ENCODE data around the gene HEG1.

The HEG1 gene

DNA sequence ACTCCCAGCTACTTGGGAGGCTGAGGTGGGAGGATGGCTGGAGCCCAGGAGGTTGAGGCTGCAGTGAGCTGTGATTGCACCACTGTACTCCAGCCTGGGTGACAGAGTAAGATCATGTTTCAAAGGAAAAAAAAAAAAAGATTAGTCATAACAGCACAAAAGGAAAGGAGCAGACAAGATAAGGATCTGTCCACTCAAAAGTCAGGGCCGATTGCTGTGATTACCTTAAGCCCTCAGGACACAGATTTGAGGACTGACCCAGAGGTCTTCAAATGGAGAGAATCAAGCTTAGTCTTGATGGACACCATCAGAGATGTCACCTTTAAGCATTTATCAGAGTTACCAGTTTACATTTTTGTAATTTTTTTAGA, 23.9 kb upstream of the HEG1 start:
- H2BK15ac ChIP-seq (ENCODE audit: low read length): no peak overlapping the region
- no peak overlapping the region for H2BK5ac ChIP-seq (ENCODE audit: low read length)
- no peak overlapping the region for H3K9ac ChIP-seq (ENCODE audit: low read depth, low read length, poor library complexity)
- no peak overlapping the region for H2BK12ac ChIP-seq (ENCODE audit: low read length)
- H3K9me3 ChIP-seq (replicated peaks in 1 of 2; ENCODE audit: control insufficient read depth in 2 of 2, insufficient read depth in 1 of 2, low read depth in 1 of 2, low read length in 2 of 2): no peaks in the 10 kb centered on the region
- H2BK120ac ChIP-seq (ENCODE audit: low read depth, low read length): no peak overlapping the region
- peaks cover 2% of the 10 kb centered on the region in 2 donors for H3K4me1 ChIP-seq (ENCODE audit: control insufficient read depth in 2 of 2, insufficient read depth in 1 of 2, low read depth in 1 of 2, low read length in 2 of 2)
- no peak overlapping the region for H4K91ac ChIP-seq (ENCODE audit: low read depth, low read length, poor library complexity)
- H3K36me3 ChIP-seq (replicated peaks in 1 of 2; ENCODE audit: control insufficient read depth in 2 of 2, insufficient read depth in 2 of 2, low read length in 2 of 2): peaks cover 0 to 22% of the 10 kb centered on the region in 2 donors
- no peak overlapping the region for H3K27ac ChIP-seq (replicated peaks; ENCODE audit: low read length)
- no peak overlapping the region for H2AFZ ChIP-seq (ENCODE audit: low read length)
- H4K8ac ChIP-seq (ENCODE audit: low read depth, low read length): no peak overlapping the region
- no peak overlapping the region for H3K4me2 ChIP-seq (ENCODE audit: insufficient read depth, low read length, poor library complexity, severe bottlenecking)
- H3K18ac ChIP-seq (ENCODE audit: low read length): no peak overlapping the region
- no peak overlapping the region for H3K14ac ChIP-seq (ENCODE audit: low read length)
- no peak overlapping the region for H2AK5ac ChIP-seq (ENCODE audit: low read depth, low read length)
- no peak overlapping the region for H3K23ac ChIP-seq (ENCODE audit: low read depth, low read length, poor library complexity)
- no peaks in the 10 kb centered on the region for H3K27me3 ChIP-seq (ENCODE audit: control insufficient read depth in 3 of 3, insufficient read depth in 3 of 3, low read depth in 1 of 3, low read length in 3 of 3)
- no peak for DNase-seq (ENCODE audit: low spot score)
- H3K4ac ChIP-seq (ENCODE audit: low read length): no peak overlapping the region
- no peak overlapping the region for H3K4me3 ChIP-seq (ENCODE audit: low read length in 2 of 2)
- H3K79me1 ChIP-seq (ENCODE audit: low read depth, low read length): no peaks in the 10 kb centered on the region
- no CpG with 5 or more reads among the region's 1 CpG for WGBS, 2 donors (ENCODE audit: extremely low coverage in 2 of 2, insufficient read length in 2 of 2, insufficient replicate concordance in 1 of 2)

DNA sequence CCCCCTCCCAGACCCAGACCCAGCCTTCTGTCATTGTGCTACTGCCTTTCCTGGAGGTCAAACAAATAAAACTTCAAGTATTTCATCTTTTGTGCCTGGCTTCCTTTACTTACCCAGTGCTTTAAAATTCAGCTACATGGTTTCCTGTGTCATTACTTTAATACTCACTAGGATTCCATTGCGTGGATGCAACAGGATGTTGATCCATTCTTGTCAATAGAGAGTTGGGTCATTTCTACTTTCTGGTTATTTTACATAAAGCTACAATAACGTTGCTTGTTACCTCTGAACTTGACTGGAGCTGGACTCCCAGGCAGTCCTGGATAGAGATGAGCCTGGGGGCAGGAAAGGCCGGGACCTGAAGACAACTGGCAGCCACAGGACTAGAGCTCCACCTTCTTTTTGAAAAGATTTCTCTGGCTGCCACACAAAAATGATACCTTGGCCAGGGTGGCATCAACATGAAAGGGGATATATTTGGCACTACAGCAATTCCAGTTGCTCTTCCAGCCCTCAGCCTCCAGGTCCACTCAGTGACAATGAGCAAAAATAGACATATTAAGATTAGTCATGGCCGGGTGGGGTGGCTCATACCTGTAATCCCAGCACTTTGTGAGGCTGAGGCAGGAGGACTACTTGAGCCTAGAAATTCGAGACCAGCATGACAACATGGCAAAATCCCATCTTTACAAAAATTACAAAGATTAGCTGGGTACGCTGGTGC, 23.3 kb upstream of the HEG1 start:
- no CpG with 5 or more reads among the region's 6 CpGs for WGBS, 2 donors (ENCODE audit: extremely low coverage in 2 of 2, insufficient read length in 2 of 2, insufficient replicate concordance in 1 of 2)
- H3K4me1 ChIP-seq (ENCODE audit: control insufficient read depth in 2 of 2, insufficient read depth in 1 of 2, low read depth in 1 of 2, low read length in 2 of 2): peaks cover 2% of the 10 kb centered on the region in 2 donors
- no peak overlapping the region for H4K91ac ChIP-seq (ENCODE audit: low read depth, low read length, poor library complexity)
- H3K4me3 ChIP-seq (ENCODE audit: low read length in 2 of 2): no peak overlapping the region
- no peak overlapping the region for H3K9ac ChIP-seq (ENCODE audit: low read depth, low read length, poor library complexity)
- H2AK5ac ChIP-seq (ENCODE audit: low read depth, low read length): no peak overlapping the region
- no peaks in the 10 kb centered on the region for H3K79me1 ChIP-seq (ENCODE audit: low read depth, low read length)
- no peak overlapping the region for H2AFZ ChIP-seq (ENCODE audit: low read length)
- peaks cover 0 to 22% of the 10 kb centered on the region in 2 donors for H3K36me3 ChIP-seq (replicated peaks in 1 of 2; ENCODE audit: control insufficient read depth in 2 of 2, insufficient read depth in 2 of 2, low read length in 2 of 2)
- H2BK12ac ChIP-seq (ENCODE audit: low read length): no peak overlapping the region
- H3K9me3 ChIP-seq (replicated peaks in 1 of 2; ENCODE audit: control insufficient read depth in 2 of 2, insufficient read depth in 1 of 2, low read depth in 1 of 2, low read length in 2 of 2): no peaks in the 10 kb centered on the region
- no peak for DNase-seq (ENCODE audit: low spot score)
- H3K4me2 ChIP-seq (ENCODE audit: insufficient read depth, low read length, poor library complexity, severe bottlenecking): no peak overlapping the region
- no peak overlapping the region for H3K27ac ChIP-seq (replicated peaks; ENCODE audit: low read length)
- H3K23ac ChIP-seq (ENCODE audit: low read depth, low read length, poor library complexity): no peak overlapping the region
- H2BK15ac ChIP-seq (ENCODE audit: low read length): no peak overlapping the region
- no peaks in the 10 kb centered on the region for H3K27me3 ChIP-seq (ENCODE audit: control insufficient read depth in 3 of 3, insufficient read depth in 3 of 3, low read depth in 1 of 3, low read length in 3 of 3)
- H3K4ac ChIP-seq (ENCODE audit: low read length): no peak overlapping the region
- no peak overlapping the region for H3K14ac ChIP-seq (ENCODE audit: low read length)
- no peak overlapping the region for H4K8ac ChIP-seq (ENCODE audit: low read depth, low read length)
- no peak overlapping the region for H2BK120ac ChIP-seq (ENCODE audit: low read depth, low read length)
- no peak overlapping the region for H3K18ac ChIP-seq (ENCODE audit: low read length)
- no peak overlapping the region for H2BK5ac ChIP-seq (ENCODE audit: low read length)

DNA sequence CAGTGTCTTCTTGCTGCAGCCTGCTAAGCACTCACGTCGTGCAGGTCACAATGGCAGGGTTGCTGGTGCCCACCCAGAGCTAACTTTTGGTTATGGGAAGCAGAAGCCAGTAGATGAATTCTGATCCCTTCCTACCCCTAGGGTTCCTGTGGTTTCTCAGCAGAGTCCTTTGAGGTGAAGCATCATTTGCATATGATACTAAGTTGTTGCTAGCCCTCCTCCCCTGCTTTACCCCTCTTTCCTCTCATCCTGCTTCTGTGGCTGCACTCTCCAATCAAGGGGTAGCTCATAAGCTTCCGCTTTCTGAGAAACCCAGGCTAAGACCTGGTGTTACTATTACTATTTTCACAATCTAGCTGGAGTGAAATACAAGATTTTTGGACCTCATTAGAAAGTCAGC, 22.1 kb upstream of the HEG1 start:
- Histone ChIP-seq H3K9ac (ENCODE audit: low read depth, low read length, poor library complexity) (no peak overlapping the region), H3K18ac (ENCODE audit: low read length) (peak overlapping the region; percentile 48), H3K4me3 (ENCODE audit: low read length in 2 of 2) (no peak overlapping the region), H3K36me3 (replicated peaks in 1 of 2; ENCODE audit: control insufficient read depth in 2 of 2, insufficient read depth in 2 of 2, low read length in 2 of 2) (peaks cover 0 to 11% of the 10 kb centered on the region in 2 donors), H3K23ac (ENCODE audit: low read depth, low read length, poor library complexity) (no peak overlapping the region), H4K8ac (ENCODE audit: low read depth, low read length) (no peak overlapping the region), H3K4me1 (ENCODE audit: control insufficient read depth in 2 of 2, insufficient read depth in 1 of 2, low read depth in 1 of 2, low read length in 2 of 2) (peaks cover 2% of the 10 kb centered on the region in 2 donors), H2AFZ (ENCODE audit: low read length) (no peak overlapping the region), H3K79me1 (ENCODE audit: low read depth, low read length) (no peaks in the 10 kb centered on the region), H2BK12ac (ENCODE audit: low read length) (no peak overlapping the region), H3K4ac (ENCODE audit: low read length) (no peak overlapping the region), H2BK120ac (ENCODE audit: low read depth, low read length) (no peak overlapping the region), H2BK5ac (ENCODE audit: low read length) (no peak overlapping the region), H3K27ac (replicated peaks; ENCODE audit: low read length) (no peak overlapping the region), H4K91ac (ENCODE audit: low read depth, low read length, poor library complexity) (no peak overlapping the region), H2BK15ac (ENCODE audit: low read length) (no peak overlapping the region), H3K27me3 (ENCODE audit: control insufficient read depth in 3 of 3, insufficient read depth in 3 of 3, low read depth in 1 of 3, low read length in 3 of 3) (no peaks in the 10 kb centered on the region), H2AK5ac (ENCODE audit: low read depth, low read length) (no peak overlapping the region), H3K9me3 (replicated peaks in 1 of 2; ENCODE audit: control insufficient read depth in 2 of 2, insufficient read depth in 1 of 2, low read depth in 1 of 2, low read length in 2 of 2) (no peaks in the 10 kb centered on the region), H3K14ac (ENCODE audit: low read length) (peak overlapping the region; percentile 65), H3K4me2 (ENCODE audit: insufficient read depth, low read length, poor library complexity, severe bottlenecking) (no peak overlapping the region)
- WGBS, 2 donors (ENCODE audit: extremely low coverage in 2 of 2, insufficient read length in 2 of 2, insufficient replicate concordance in 1 of 2): no CpG with 5 or more reads among the region's 3 CpGs
- DNase-seq (ENCODE audit: low spot score): no peak

DNA sequence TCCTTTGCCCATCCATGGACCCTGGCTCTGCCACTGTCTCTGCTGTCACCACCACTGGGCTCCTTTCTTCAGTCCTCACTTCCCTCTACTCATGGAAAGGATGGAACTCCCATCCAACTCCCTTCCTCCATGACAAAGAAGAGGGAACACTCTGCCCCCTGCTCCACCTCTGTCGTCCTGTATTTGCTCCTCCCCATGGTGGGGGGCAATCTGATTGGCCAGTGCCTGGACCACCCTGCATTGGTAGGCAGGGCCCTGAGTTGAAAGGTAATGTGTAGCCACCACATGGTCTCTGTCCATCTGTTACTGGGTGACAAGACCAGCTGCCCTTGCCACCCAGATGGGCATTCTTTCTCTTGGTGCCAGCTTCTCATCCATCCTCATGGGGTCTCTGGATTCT, 20.7 kb upstream of the HEG1 start:
- Histone ChIP-seq H3K27me3 (ENCODE audit: control insufficient read depth in 3 of 3, insufficient read depth in 3 of 3, low read depth in 1 of 3, low read length in 3 of 3) (no peaks in the 10 kb centered on the region), H2BK15ac (ENCODE audit: low read length) (peak overlapping the region; percentile 10), H3K9me3 (replicated peaks in 1 of 2; ENCODE audit: control insufficient read depth in 2 of 2, insufficient read depth in 1 of 2, low read depth in 1 of 2, low read length in 2 of 2) (no peaks in the 10 kb centered on the region), H2BK12ac (ENCODE audit: low read length) (no peak overlapping the region), H3K14ac (ENCODE audit: low read length) (no peak overlapping the region), H3K4me2 (ENCODE audit: insufficient read depth, low read length, poor library complexity, severe bottlenecking) (no peak overlapping the region), H3K18ac (ENCODE audit: low read length) (peak overlapping the region; percentile 15), H3K4ac (ENCODE audit: low read length) (no peak overlapping the region), H2BK5ac (ENCODE audit: low read length) (no peak overlapping the region), H2BK120ac (ENCODE audit: low read depth, low read length) (no peak overlapping the region), H4K91ac (ENCODE audit: low read depth, low read length, poor library complexity) (peak overlapping the region; percentile 22), H3K79me1 (ENCODE audit: low read depth, low read length) (no peaks in the 10 kb centered on the region), H3K9ac (ENCODE audit: low read depth, low read length, poor library complexity) (no peak overlapping the region), H2AFZ (ENCODE audit: low read length) (no peak overlapping the region), H2AK5ac (ENCODE audit: low read depth, low read length) (no peak overlapping the region), H3K4me1 (ENCODE audit: control insufficient read depth in 2 of 2, insufficient read depth in 1 of 2, low read depth in 1 of 2, low read length in 2 of 2) (peaks cover 2% of the 10 kb centered on the region in 2 donors), H3K36me3 (replicated peaks in 1 of 2; ENCODE audit: control insufficient read depth in 2 of 2, insufficient read depth in 2 of 2, low read length in 2 of 2) (peaks cover 0 to 9% of the 10 kb centered on the region in 2 donors), H3K4me3 (ENCODE audit: low read length in 2 of 2) (no peak overlapping the region), H3K23ac (ENCODE audit: low read depth, low read length, poor library complexity) (no peak overlapping the region), H3K27ac (replicated peaks; ENCODE audit: low read length) (no peak overlapping the region), H4K8ac (ENCODE audit: low read depth, low read length) (no peak overlapping the region)
- no CpG with 5 or more reads among the region's 1 CpG for WGBS, 2 donors (ENCODE audit: extremely low coverage in 2 of 2, insufficient read length in 2 of 2, insufficient replicate concordance in 1 of 2)
- no peak for DNase-seq (ENCODE audit: low spot score)
